ENCODE data around the gene BCLAF1.

DNA sequence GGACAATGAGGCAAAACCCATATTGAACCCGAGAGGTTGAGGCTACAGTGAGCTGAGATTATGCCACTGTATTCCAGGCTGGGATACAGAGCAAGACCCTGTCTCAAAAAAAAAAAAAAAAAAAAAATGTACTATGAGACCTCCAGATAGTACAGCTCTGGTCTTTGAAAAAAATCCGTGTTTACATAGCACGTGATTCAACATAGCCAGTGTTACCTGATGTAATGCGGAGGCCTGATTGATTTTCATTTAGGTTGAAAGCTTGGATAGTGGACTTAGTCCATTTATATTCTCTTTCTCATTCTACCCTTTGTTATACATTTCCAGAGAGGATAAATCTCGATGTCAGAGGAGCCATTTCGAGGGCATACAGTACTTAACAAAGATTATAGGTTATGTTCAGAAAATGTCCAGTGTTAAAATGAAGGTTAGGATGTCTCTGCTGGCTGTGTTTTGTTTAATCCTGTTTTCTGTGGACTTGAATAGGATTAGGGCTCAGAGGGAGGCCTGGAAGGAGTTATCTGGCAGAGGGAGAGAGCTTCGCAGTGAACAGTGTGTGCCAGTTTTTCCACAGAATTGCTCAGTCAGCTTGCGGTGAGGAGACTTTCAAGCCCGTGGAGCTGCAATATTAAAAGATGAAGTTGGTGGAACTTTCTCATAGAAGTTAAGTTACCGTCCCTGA lies 33.9 kb upstream of the BCLAF1 start:
- TF ChIP-seq, protein P1, sequence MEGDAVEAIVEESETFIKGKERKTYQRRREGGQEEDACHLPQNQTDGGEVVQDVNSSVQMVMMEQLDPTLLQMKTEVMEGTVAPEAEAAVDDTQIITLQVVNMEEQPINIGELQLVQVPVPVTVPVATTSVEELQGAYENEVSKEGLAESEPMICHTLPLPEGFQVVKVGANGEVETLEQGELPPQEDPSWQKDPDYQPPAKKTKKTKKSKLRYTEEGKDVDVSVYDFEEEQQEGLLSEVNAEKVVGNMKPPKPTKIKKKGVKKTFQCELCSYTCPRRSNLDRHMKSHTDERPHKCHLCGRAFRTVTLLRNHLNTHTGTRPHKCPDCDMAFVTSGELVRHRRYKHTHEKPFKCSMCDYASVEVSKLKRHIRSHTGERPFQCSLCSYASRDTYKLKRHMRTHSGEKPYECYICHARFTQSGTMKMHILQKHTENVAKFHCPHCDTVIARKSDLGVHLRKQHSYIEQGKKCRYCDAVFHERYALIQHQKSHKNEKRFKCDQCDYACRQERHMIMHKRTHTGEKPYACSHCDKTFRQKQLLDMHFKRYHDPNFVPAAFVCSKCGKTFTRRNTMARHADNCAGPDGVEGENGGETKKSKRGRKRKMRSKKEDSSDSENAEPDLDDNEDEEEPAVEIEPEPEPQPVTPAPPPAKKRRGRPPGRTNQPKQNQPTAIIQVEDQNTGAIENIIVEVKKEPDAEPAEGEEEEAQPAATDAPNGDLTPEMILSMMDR (IDR thresholded peaks at IDR 0.05; ENCODE audit: insufficient read depth, low read depth, low read length), result no peak
- no peak for TF ChIP-seq EZH2 (IDR thresholded peaks at IDR 0.05; ENCODE audit: insufficient read depth, low read length)

All from astrocyte (in vitro differentiated cells and primary cell).